H1 (cell line): Measurements from ENCODE around the gene A3GALT2. TPM values are rescaled to one million over a fixed set of nuclear protein-coding genes. Genes with fewer than 3 reads are reported as not detected.

Experiments
- CTCF ChIA-PET: fragments of 300-600 bp; sonication (Branson Sonifier 250); formaldehyde crosslinking; loops from one replicate; lab custom pipeline; 2021; ENCODE audit not compliant: partially characterized antibody; lab: Charles Lee
- POLR2A ChIA-PET: fragments of 300-600 bp; sonication (Branson Sonifier 250); formaldehyde crosslinking; loops from one replicate; lab custom pipeline; 2021; ENCODE audit warnings: inconsistent platforms; ENCODE audit not compliant: partially characterized antibody; lab: Charles Lee
- DNase-seq, 2 experiments: peaks; one replicate each; pipeline versions ENCODE4 v3.0.0 to v3.0.0-alpha.2; 2010 to 2022; ENCODE audit warnings: low spot score in 2 of 2, low read depth in 1 of 2, mixed read lengths in 1 of 2
- FAIRE-seq: peaks from 2 replicates; lab custom pipeline; 2011; peaks lifted over from hg19 to GRCh38; lab: Jason Lieb, UNC
- H2AFZ ChIP-seq: 2 replicates; pipeline ENCODE4 v1.8.1; 2012; ENCODE audit warnings: low read length, inconsistent platforms
- H2AK5ac ChIP-seq: 2 replicates; pipeline ENCODE4 v1.6.1; 2013; ENCODE audit warnings: low read depth, low read length
- H2BK120ac ChIP-seq: replicated peaks from 2 replicates; pipeline ENCODE3; 2013; ENCODE audit warnings: low read depth, low read length, inconsistent platforms
- H2BK12ac ChIP-seq: 2 replicates; pipeline ENCODE4 v1.6.1; 2013; ENCODE audit warnings: low read depth, low read length
- H2BK15ac ChIP-seq: 2 replicates; pipeline ENCODE4 v1.6.1; 2013; ENCODE audit warnings: low read length
- H2BK20ac ChIP-seq: 2 replicates; pipeline ENCODE4 v1.6.1; 2013; ENCODE audit warnings: low read length
- H2BK5ac ChIP-seq: 2 replicates; pipeline ENCODE4 v1.6.1; 2013; ENCODE audit warnings: low read depth, low read length
- H3K14ac ChIP-seq: 2 replicates; pipeline ENCODE4 v1.6.1; 2013; ENCODE audit warnings: inconsistent platforms; ENCODE audit not compliant: insufficient read length
- H3K18ac ChIP-seq: 2 replicates; pipeline ENCODE4 v1.6.1; 2013; ENCODE audit warnings: low read length; ENCODE audit errors: extremely low read depth
- H3K23ac ChIP-seq: 2 replicates; pipeline ENCODE4 v1.6.1; 2013; ENCODE audit warnings: inconsistent platforms; ENCODE audit not compliant: insufficient read length
- H3K23me2 ChIP-seq: 2 replicates; pipeline ENCODE4 v1.6.1; 2013; ENCODE audit warnings: low read depth, low read length
- H3K27ac ChIP-seq: 2 replicates; pipeline ENCODE4 v1.6.1; 2011; ENCODE audit warnings: low read depth, low read length, inconsistent platforms
- H3K27me3 ChIP-seq, 4 experiments: replicated peaks in 1 of 4; 1 replicate in 1 of 4; 2 replicates in 3 of 4; pipeline versions ENCODE4 v1.6.1 to v1.8.1; 2011 to 2013; ENCODE audit warnings: low read length in 3 of 4, mild to moderate bottlenecking in 3 of 4, inconsistent platforms in 2 of 4, mixed read lengths in 2 of 4, moderate library complexity in 1 of 4; ENCODE audit not compliant: control insufficient read depth in 3 of 4, insufficient read depth in 3 of 4; ENCODE audit errors: extremely low read depth in 1 of 4
- H3K36me3 ChIP-seq, 4 experiments: 2 replicates each; pipeline versions ENCODE4 v1.6.1 to v1.8.1; 2011 to 2013; ENCODE audit warnings: mild to moderate bottlenecking in 4 of 4, low read length in 3 of 4, moderate library complexity in 2 of 4, control low read depth in 1 of 4, inconsistent platforms in 1 of 4; ENCODE audit not compliant: insufficient read depth in 4 of 4, control insufficient read depth in 2 of 4
- H3K4ac ChIP-seq: replicated peaks from 2 replicates; pipeline ENCODE3; 2013; ENCODE audit warnings: low read length, low read depth, mixed read lengths, inconsistent platforms; ENCODE audit not compliant: insufficient read length
- H3K4me1 ChIP-seq, 4 experiments: replicated peaks in 1 of 4; 1 replicate in 1 of 4; 2 replicates in 3 of 4; pipeline versions ENCODE4 v1.6.1 to v1.8.1; 2011 to 2013; ENCODE audit warnings: low read length in 3 of 4, inconsistent platforms in 2 of 4, mixed read lengths in 1 of 4; ENCODE audit not compliant: insufficient read depth in 4 of 4, control insufficient read depth in 3 of 4
- H3K4me2 ChIP-seq, 2 experiments: 2 replicates each; pipeline versions ENCODE4 v1.6.1 to v1.8.1; 2011 to 2013; ENCODE audit warnings: low read depth in 2 of 2, low read length in 2 of 2, control low read depth in 1 of 2, inconsistent platforms in 1 of 2, mild to moderate bottlenecking in 1 of 2; ENCODE audit not compliant: insufficient read depth in 1 of 2
- H3K4me3 ChIP-seq, 4 experiments: fragments of 200-600, 300-600 bp in 1 of 4; sonication (generic), shearing (Covaris generic), sonication (Bioruptor Twin) in 1 of 4; 2 replicates each; pipeline versions ENCODE4 v1.5.1 to v1.8.1; 2011 to 2016; ENCODE audit warnings: low read length in 4 of 4, low read depth in 3 of 4, control low read depth in 2 of 4, inconsistent platforms in 2 of 4, mild to moderate bottlenecking in 2 of 4, mixed read lengths in 1 of 4, moderate library complexity in 1 of 4; ENCODE audit not compliant: insufficient read depth in 2 of 4; ENCODE audit errors: extremely low read depth in 1 of 4
- H3K56ac ChIP-seq: replicated peaks from 2 replicates; pipeline ENCODE3; 2013; ENCODE audit warnings: low read depth, mild to moderate bottlenecking, mixed read lengths, low read length, inconsistent platforms; ENCODE audit not compliant: insufficient read length
- H3K79me1 ChIP-seq: 2 replicates; pipeline ENCODE4 v1.6.1; 2013; ENCODE audit warnings: low read depth, low read length, control low read depth
- H3K79me2 ChIP-seq, 2 experiments: 2 replicates each; pipeline versions ENCODE4 v1.6.1 to v1.8.1; 2012 to 2013; ENCODE audit warnings: low read length in 2 of 2, mild to moderate bottlenecking in 2 of 2, inconsistent platforms in 1 of 2; ENCODE audit not compliant: insufficient read depth in 2 of 2, control insufficient read depth in 1 of 2
- H3K9ac ChIP-seq, 4 experiments: replicated peaks in 1 of 4; 1 replicate in 1 of 4; 2 replicates in 3 of 4; pipeline versions ENCODE4 v1.6.1 to v1.8.1; 2011 to 2013; ENCODE audit warnings: low read depth in 3 of 4, low read length in 3 of 4, control low read depth in 2 of 4, mild to moderate bottlenecking in 2 of 4, moderate library complexity in 2 of 4, inconsistent platforms in 1 of 4; ENCODE audit errors: extremely low read depth in 1 of 4
- H3K9me3 ChIP-seq, 2 experiments: 2 replicates each; pipeline versions ENCODE4 v1.6.1 to v1.8.1; 2012 to 2013; ENCODE audit warnings: mild to moderate bottlenecking in 2 of 2, moderate library complexity in 2 of 2, control low read depth in 1 of 2, inconsistent platforms in 1 of 2, low read depth in 1 of 2, low read length in 1 of 2, mixed read lengths in 1 of 2; ENCODE audit not compliant: insufficient read depth in 2 of 2
- H4K20me1 ChIP-seq, 2 experiments: replicated peaks in 1 of 2; 2 replicates each; pipeline versions ENCODE3 to v1.8.1; 2011 to 2013; ENCODE audit warnings: inconsistent platforms in 2 of 2, low read length in 2 of 2, mild to moderate bottlenecking in 1 of 2; ENCODE audit not compliant: insufficient read depth in 2 of 2, control insufficient read depth in 1 of 2
- H4K5ac ChIP-seq: 2 replicates; pipeline ENCODE4 v1.6.1; 2013; ENCODE audit warnings: low read length, low read depth, mixed read lengths, inconsistent platforms; ENCODE audit not compliant: insufficient read length
- H4K8ac ChIP-seq: 2 replicates; pipeline ENCODE4 v1.8.0; 2013; ENCODE audit warnings: mild to moderate bottlenecking, moderate library complexity, low read length, inconsistent platforms; ENCODE audit not compliant: insufficient read depth; ENCODE audit errors: extremely low read depth
- H4K91ac ChIP-seq: replicated peaks from 2 replicates; pipeline ENCODE3; 2013; ENCODE audit warnings: low read length, mixed read lengths, inconsistent platforms; ENCODE audit not compliant: insufficient read length
- BCL11A ChIP-seq, 2 experiments: IDR thresholded peaks; one replicate each; pipeline ENCODE4 v1.6.1; 2011; ENCODE audit warnings: low read depth in 2 of 2, low read length in 2 of 2, mild to moderate bottlenecking in 2 of 2
- EZH2 ChIP-seq: fragments of 200-600 bp; sonication (generic); IDR thresholded peaks from 2 replicates; pipeline ENCODE4 v1.7.1; 2012; ENCODE audit warnings: low read depth, mild to moderate bottlenecking, moderate library complexity, low read length, inconsistent platforms; ENCODE audit not compliant: severe bottlenecking
- FOSL1 ChIP-seq: IDR thresholded peaks from 2 replicates; pipeline ENCODE4 v1.6.1; 2011; ENCODE audit warnings: mild to moderate bottlenecking, low read depth, low read length, moderate library complexity; ENCODE audit not compliant: insufficient read depth
- GABPA ChIP-seq: IDR thresholded peaks from 2 replicates; pipeline ENCODE4 v1.6.1; 2011; ENCODE audit warnings: mild to moderate bottlenecking, low read length, moderate library complexity, borderline replicate concordance; ENCODE audit not compliant: insufficient read depth
- JUN ChIP-seq: IDR thresholded peaks from 2 replicates; pipeline ENCODE4 v1.6.1; 2011; ENCODE audit warnings: low read depth, mild to moderate bottlenecking, improper control_type of control experiment, low read length
- NANOG ChIP-seq: IDR thresholded peaks from 2 replicates; pipeline ENCODE4 v1.6.1; 2011; ENCODE audit warnings: low read length, low read depth, mild to moderate bottlenecking, inconsistent platforms; ENCODE audit not compliant: insufficient read depth, poor library complexity, severe bottlenecking
- SP4 ChIP-seq: IDR thresholded peaks from 2 replicates; pipeline ENCODE4 v1.6.1; 2012; ENCODE audit warnings: low read length, inconsistent platforms
- WGBS, 2 experiments: shearing (Covaris generic) in 1 of 2; methylation state at CpG; one replicate each; pipeline versions ENCODE4 v1.1.6 to v1.1.7; 2013 to 2015; ENCODE audit warnings: low lambda C conversion rate in 2 of 2, mixed read lengths in 2 of 2, inconsistent platforms in 1 of 2, low coverage in 1 of 2, missing lambda C conversion rate in 1 of 2; ENCODE audit not compliant: insufficient replicate concordance in 2 of 2, insufficient coverage in 1 of 2, insufficient read length in 1 of 2; ENCODE audit errors: extremely low coverage in 1 of 2, missing lambda C conversion rate in 1 of 2; 5-methylcytosine and 5-hydroxymethylcytosine counted together
- polyA plus RNA-seq, 7 experiments: library from polyadenylated mRNA; depleted of rRNA in 3 of 7; stranded (reverse) in 5 of 7; unstranded in 2 of 7; fragments of >200 nt in 5 of 7; fragments of 200-250 nt in 2 of 7; gene quantifications; 1 replicate in 5 of 7; 2 replicates in 1 of 7; 4 replicates in 1 of 7; pipeline versions ENCODE4 v1.2.1 to v1.2.3, GENCODE V29; 2011 to 2013; ENCODE audit warnings: missing spikeins in 2 of 7, mixed read lengths in 2 of 7
- total RNA-seq: library from RNA; stranded (reverse); fragmentation: NEBNext Ultra II Directional; extraction: Animal tissue kit (Norgen Biotek cat#: 25700); gene quantifications from 2 replicates; pipeline ENCODE4 v1.2.1, GENCODE V29; 2021

A3GALT2 gene
- total and polyA plus RNA-seq, 2 of the 8 experiments (the other 6 are each of a cell fraction or from before 2014, with no cell fraction given) = not detected

DNA sequence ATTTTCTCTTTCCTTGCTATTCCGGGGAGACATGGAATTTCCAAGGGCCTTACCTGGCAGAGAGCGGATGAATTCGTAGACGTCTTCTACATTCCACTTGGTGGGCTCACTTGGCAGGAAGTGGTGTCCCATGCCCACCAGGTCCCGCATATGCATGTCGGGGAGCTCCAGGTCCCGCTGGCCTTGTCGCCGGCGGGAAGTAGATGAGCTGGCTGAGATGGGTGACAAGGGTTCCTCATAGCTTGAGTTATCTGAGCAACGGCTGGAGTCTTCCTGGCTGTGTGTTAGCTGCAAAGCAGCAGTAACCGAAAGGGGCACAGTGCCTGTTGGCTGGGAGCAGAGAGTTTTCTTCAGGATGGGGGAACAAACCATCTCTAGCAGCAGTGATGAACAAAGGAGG is 7.9 kb upstream of the A3GALT2 start:
- Histone ChIP-seq H4K5ac (no peak overlapping the region), H3K4me3 (no peak overlapping the region), H2BK15ac (no peak overlapping the region), H2BK120ac (no peak overlapping the region), H3K4me2 (no peak overlapping the region), H3K36me3 (peaks cover 0 to 14% (median 7%) of the 10 kb centered on the region in 4 experiments; a peak in 5 of 8 replicates), H3K27me3 (no peaks in the 10 kb centered on the region), H4K20me1 (peaks cover 0 to 6% of the 10 kb centered on the region in 2 experiments), H3K23me2 (no peaks in the 10 kb centered on the region), H3K4ac (no peak overlapping the region), H3K18ac (no peak overlapping the region), H3K9me3 (no peaks in the 10 kb centered on the region), H3K79me1 (no peaks in the 10 kb centered on the region), H3K14ac (no peak overlapping the region), H2BK12ac (no peak overlapping the region), H4K91ac (no peak overlapping the region), H3K4me1 (0 out of 7 replicates have a peak, but pooled peaks cover 0 to 3% (median 0%) of the 10 kb centered on the region in 4 experiments), H3K23ac (no peak overlapping the region), H3K56ac (no peak overlapping the region), H2BK5ac (no peak overlapping the region), H2BK20ac (no peak overlapping the region), H2AFZ (no peak overlapping the region), H3K9ac (no peak overlapping the region), H4K8ac (no peak overlapping the region), H3K79me2 (no peaks in the 10 kb centered on the region), H2AK5ac (no peak overlapping the region), H3K27ac (no peak overlapping the region)
- no peak for DNase-seq
- ChIA-PET POLR2A (interaction anchor here (0.7 to 2.2 kb wide), 2 partner anchors 10 to 33 kb away, joined by 3 to 10 read pairs; no protein-coding TSS in a partner anchor), CTCF (interaction anchor here (0.6 to 5.0 kb wide), 7 partner anchors 10 to 126 kb away, joined by 3 to 36 read pairs (median 4); no protein-coding TSS in a partner anchor)
- FAIRE-seq = no peak
- TF ChIP-seq FOSL1 (no peak), GABPA (no peak), JUN (no peak), BCL11A (IDR thresholded peaks at IDR 0.05; ENCODE audit: low read depth in 2 of 2, low read length in 2 of 2) (no peak), NANOG (no peak), EZH2 (no peak), SP4 (no peak)
- 91% methylated on average over 12 of the region's 12 CpGs; no CpG with 5 or more reads in 1 of the 2 experiments for WGBS, 2 experiments
